ENCODE results near the gene ETV6. TPM values are rescaled to one million over a fixed set of nuclear protein-coding genes. Genes with fewer than 3 reads are reported as not detected.
A peak's percentile ranks its signal among the peaks of the same experiment; 100 is the strongest.

The ETV6 gene
- total RNA-seq, 2 experiments from 2014 or later: 28.5 to 30.2 TPM

GRCh38 chr12:11834931-11835330 lies 185.5 kb downstream of the ETV6 start:
- Histone ChIP-seq H3K9me3 (ENCODE audit: control insufficient read depth in 1 of 2, insufficient read depth in 1 of 2, low read length in 2 of 2) (no peaks in the 10 kb centered on the region), H3K36me3 (ENCODE audit: insufficient read depth, low read length) (peaks cover 17% of the 10 kb centered on the region), H3K27ac (ENCODE audit: low read depth in 1 of 2, low read length in 2 of 2) (no peak overlapping the region), H3K4me1 (ENCODE audit: insufficient read depth, low read length) (peaks cover 21% of the 10 kb centered on the region), H3K27me3 (ENCODE audit: control insufficient read depth in 1 of 2, insufficient read depth in 2 of 2, low read length in 2 of 2) (no peaks in the 10 kb centered on the region), H3K4me3 (ENCODE audit: low read length) (no peak overlapping the region)
- no peak overlapping the region for H3K4me3 Mint-ChIP-seq
- no peaks in the 10 kb centered on the region for H3K9me3 Mint-ChIP-seq
- H3K27ac Mint-ChIP-seq: no peak overlapping the region
- H3K4me1 Mint-ChIP-seq (ENCODE audit: low read depth): peaks cover 34% of the 10 kb centered on the region
- ChIA-PET CTCF (no interaction called here), POLR2A (no interaction called here)
- intact Hi-C loops (cut with DNase I, micrococcal nuclease): no loop called here
- DNase-seq (no peak), ATAC-seq (ENCODE audit: poor library complexity) (no peak)
- no peak for TF ChIP-seq CTCF (IDR thresholded peaks at IDR 0.05)
- H3K27me3 Mint-ChIP-seq: no peaks in the 10 kb centered on the region
- H3K36me3 Mint-ChIP-seq (ENCODE audit: low read depth): peaks cover 25% of the 10 kb centered on the region

GRCh38 chr12:11836282-11837151 lies 187.0 kb downstream of the ETV6 start:
- peaks cover 41% of the 10 kb centered on the region for H3K36me3 Mint-ChIP-seq (ENCODE audit: low read depth)
- ATAC-seq (ENCODE audit: poor library complexity) (peak; percentile 62), DNase-seq (peak in 4 of 14 experiments; percentile 8 to 74 (median 57))
- no peak for TF ChIP-seq CTCF (IDR thresholded peaks at IDR 0.05)
- peak overlapping the region; percentile 56 for H3K27ac Mint-ChIP-seq
- intact Hi-C loops (cut with DNase I, micrococcal nuclease): no loop called here
- no peaks in the 10 kb centered on the region for H3K27me3 Mint-ChIP-seq
- Histone ChIP-seq H3K4me1 (ENCODE audit: insufficient read depth, low read length) (peaks cover 18% of the 10 kb centered on the region), H3K27ac (ENCODE audit: low read depth in 1 of 2, low read length in 2 of 2) (no peak overlapping the region), H3K4me3 (ENCODE audit: low read length) (no peak overlapping the region), H3K27me3 (ENCODE audit: control insufficient read depth in 1 of 2, insufficient read depth in 2 of 2, low read length in 2 of 2) (no peaks in the 10 kb centered on the region), H3K9me3 (ENCODE audit: control insufficient read depth in 1 of 2, insufficient read depth in 1 of 2, low read length in 2 of 2) (no peaks in the 10 kb centered on the region), H3K36me3 (ENCODE audit: insufficient read depth, low read length) (peaks cover 27% of the 10 kb centered on the region)
- CTCF ChIA-PET: interaction anchor here (1.4 kb wide), 1 partner anchor 200 kb away, joined by 3 read pairs; no protein-coding TSS in a partner anchor
- no peaks in the 10 kb centered on the region for H3K9me3 Mint-ChIP-seq
- peaks cover 34% of the 10 kb centered on the region for H3K4me1 Mint-ChIP-seq (ENCODE audit: low read depth)
- H3K4me3 Mint-ChIP-seq: peak overlapping the region; percentile 47
- POLR2A ChIA-PET: no interaction called here

GRCh38 chr12:11837216-11837934 lies 187.9 kb downstream of the ETV6 start:
- no peak overlapping the region for H3K27ac ChIP-seq (ENCODE audit: low read depth in 1 of 2, low read length in 2 of 2)
- peaks cover 18% of the 10 kb centered on the region for H3K4me1 ChIP-seq (ENCODE audit: insufficient read depth, low read length)
- ChIA-PET POLR2A (no interaction called here), CTCF (interaction anchor here (1.4 kb wide), 1 partner anchor 199 kb away, joined by 3 read pairs; no protein-coding TSS in a partner anchor)
- H3K36me3 ChIP-seq (ENCODE audit: insufficient read depth, low read length): peaks cover 32% of the 10 kb centered on the region
- no peak overlapping the region for H3K4me3 Mint-ChIP-seq
- H3K4me1 Mint-ChIP-seq (ENCODE audit: low read depth): peaks cover 34% of the 10 kb centered on the region
- no peaks in the 10 kb centered on the region for H3K27me3 ChIP-seq (ENCODE audit: control insufficient read depth in 1 of 2, insufficient read depth in 2 of 2, low read length in 2 of 2)
- H3K27me3 Mint-ChIP-seq: no peaks in the 10 kb centered on the region
- ATAC-seq (ENCODE audit: poor library complexity): no peak
- no peaks in the 10 kb centered on the region for H3K9me3 Mint-ChIP-seq
- no peak for TF ChIP-seq CTCF (IDR thresholded peaks at IDR 0.05)
- no peak for DNase-seq
- H3K4me3 ChIP-seq (ENCODE audit: low read length): no peak overlapping the region
- intact Hi-C loops (cut with DNase I, micrococcal nuclease): no loop called here
- H3K36me3 Mint-ChIP-seq (ENCODE audit: low read depth): peaks cover 42% of the 10 kb centered on the region
- no peaks in the 10 kb centered on the region for H3K9me3 ChIP-seq (ENCODE audit: control insufficient read depth in 1 of 2, insufficient read depth in 1 of 2, low read length in 2 of 2)
- H3K27ac Mint-ChIP-seq: no peak overlapping the region
